Measurements from ENCODE around the gene SERPINE2. TPM values are rescaled to one million over a fixed set of nuclear protein-coding genes. Genes with fewer than 3 reads are reported as not detected.

SERPINE2 gene
- polyA plus RNA-seq, 3 donors = not detected

DNA sequence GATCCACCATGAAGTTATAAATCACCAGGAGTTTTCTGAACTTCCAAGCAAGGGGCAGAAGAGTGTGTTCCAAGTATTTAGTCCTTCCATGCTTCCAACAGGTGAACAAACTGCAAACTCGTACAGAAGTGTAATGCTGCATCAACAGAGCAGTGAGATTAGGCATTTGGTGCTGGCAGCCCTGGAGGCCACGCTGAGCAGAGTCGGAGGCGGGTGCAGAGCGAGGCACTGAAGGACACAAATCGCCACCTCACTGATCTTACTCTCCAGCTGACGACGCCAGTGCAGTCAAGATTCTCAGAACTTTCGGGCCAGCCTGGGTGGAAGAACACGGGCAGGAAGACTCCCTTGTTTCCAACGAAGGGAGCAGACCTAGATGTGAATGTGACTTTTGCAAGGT, 39.2 kb downstream of the SERPINE2 start:
- Histone ChIP-seq H3K9me3 (replicated peaks in 1 of 2; ENCODE audit: control insufficient read depth in 1 of 2, insufficient read depth in 1 of 2, low read length in 2 of 2) (no peaks in the 10 kb centered on the region), H2AFZ (ENCODE audit: insufficient read depth, low read depth, low read length, poor library complexity, severe bottlenecking) (no peak overlapping the region), H3K79me2 (ENCODE audit: insufficient read depth, low read length) (no peaks in the 10 kb centered on the region), H3K36me3 (replicated peaks in 1 of 2; ENCODE audit: control insufficient read depth in 1 of 2, insufficient read depth in 2 of 2, low read length in 2 of 2) (no peaks in the 10 kb centered on the region), H3K4me3 (replicated peaks in 1 of 3; ENCODE audit: low read depth in 2 of 3, low read length in 3 of 3) (no peak overlapping the region), H3K4me1 (ENCODE audit: control insufficient read depth in 1 of 2, insufficient read depth in 2 of 2, low read length in 2 of 2) (peaks cover 0 to 6% of the 10 kb centered on the region in 2 donors), H3K4me2 (replicated peaks; ENCODE audit: extremely low read depth, low read length, poor library complexity, severe bottlenecking) (no peak overlapping the region), H3K27me3 (ENCODE audit: control insufficient read depth in 2 of 2, insufficient read depth in 2 of 2, low read length in 2 of 2) (no peaks in the 10 kb centered on the region), H3K9ac (ENCODE audit: insufficient read depth, low read length, poor library complexity, severe bottlenecking) (no peak overlapping the region), H3K27ac (ENCODE audit: low read depth in 1 of 2, low read length in 2 of 2) (no peak overlapping the region), H4K20me1 (ENCODE audit: insufficient read depth, low read length) (no peaks in the 10 kb centered on the region)
- intact Hi-C loops (cut with micrococcal nuclease) = loop anchor here in 1 of 2 donors (5.0 kb wide), 1 partner anchor 287 kb away; no protein-coding TSS in a partner anchor
- 92% methylated on average over 3 of the region's 11 CpGs for whole genome bisulfite sequencing (ENCODE audit: insufficient coverage)
- H3K4me1 Mint-ChIP-seq = peaks cover 11% of the 10 kb centered on the region
- H3K27ac Mint-ChIP-seq = no peak overlapping the region
- no peak overlapping the region for H3K4me3 Mint-ChIP-seq
- no peak for TF ChIP-seq CTCF (IDR thresholded peaks at IDR 0.05)
- peaks cover 0 to 3% (median 0%) of the 10 kb centered on the region in 7 donors for H3K9me3 Mint-ChIP-seq
- H3K27me3 Mint-ChIP-seq (ENCODE audit: low read depth in 3 of 3) = peaks cover 0 to 4% (median 0%) of the 10 kb centered on the region in 3 donors
- no peak for DNase-seq
- H3K36me3 Mint-ChIP-seq = no peaks in the 10 kb centered on the region

GRCh38 chr2:223998948-223999347, 40.1 kb downstream of the SERPINE2 start:
- H3K9me3 ChIP-seq (replicated peaks in 1 of 2; ENCODE audit: control insufficient read depth in 1 of 2, insufficient read depth in 1 of 2, low read length in 2 of 2) = no peaks in the 10 kb centered on the region

More at GRCh38 chr2:223998948-223999347, 40.1 kb downstream of the SERPINE2 start:
- Mint-ChIP-seq H3K36me3 (no peaks in the 10 kb centered on the region), H3K4me3 (no peak overlapping the region), H3K9me3 (peaks cover 0 to 3% (median 0%) of the 10 kb centered on the region in 7 donors), H3K27me3 (ENCODE audit: low read depth in 3 of 3) (peaks cover 0 to 4% (median 0%) of the 10 kb centered on the region in 3 donors), H3K27ac (no peak overlapping the region), H3K4me1 (peaks cover 4% of the 10 kb centered on the region)
- Histone ChIP-seq H3K4me3 (replicated peaks in 1 of 3; ENCODE audit: low read depth in 2 of 3, low read length in 3 of 3) (no peak overlapping the region), H4K20me1 (ENCODE audit: insufficient read depth, low read length) (no peaks in the 10 kb centered on the region), H3K36me3 (replicated peaks in 1 of 2; ENCODE audit: control insufficient read depth in 1 of 2, insufficient read depth in 2 of 2, low read length in 2 of 2) (no peaks in the 10 kb centered on the region), H3K4me2 (replicated peaks; ENCODE audit: extremely low read depth, low read length, poor library complexity, severe bottlenecking) (no peak overlapping the region), H3K4me1 (ENCODE audit: control insufficient read depth in 1 of 2, insufficient read depth in 2 of 2, low read length in 2 of 2) (peaks cover 0 to under 1% of the 10 kb centered on the region in 2 donors), H3K27me3 (ENCODE audit: control insufficient read depth in 2 of 2, insufficient read depth in 2 of 2, low read length in 2 of 2) (no peaks in the 10 kb centered on the region), H3K27ac (ENCODE audit: low read depth in 1 of 2, low read length in 2 of 2) (no peak overlapping the region), H3K79me2 (ENCODE audit: insufficient read depth, low read length) (no peaks in the 10 kb centered on the region), H2AFZ (ENCODE audit: insufficient read depth, low read depth, low read length, poor library complexity, severe bottlenecking) (no peak overlapping the region), H3K9ac (ENCODE audit: insufficient read depth, low read length, poor library complexity, severe bottlenecking) (no peak overlapping the region)
- DNase-seq = no peak
- WGBS (ENCODE audit: insufficient coverage) = no CpG with 5 or more reads among the region's 2 CpGs
- no peak for TF ChIP-seq CTCF (IDR thresholded peaks at IDR 0.05)
- intact Hi-C loops (cut with micrococcal nuclease) = loop anchor here in 1 of 2 donors (5.0 kb wide), 1 partner anchor 288 kb away; no protein-coding TSS in a partner anchor

Data from CD14-positive monocyte (primary cell).